MCF 10A (cell line): Measurements from ENCODE around the gene HEATR1. TPM values are rescaled to one million over a fixed set of nuclear protein-coding genes. Genes with fewer than 3 reads are reported as not detected.
"Not testable (repeated sequence)": the region's sequence is repeated elsewhere in the genome, so short reads cannot be mapped to it uniquely, and the experiment has no call there.

Source experiments
- BruUV-seq: library from RNA; stranded (reverse); fragments of 400-500 nt; replicated peaks from 2 replicates; lab custom pipeline; 2021; lab: Mats Ljungman, UMichigan
- CTCF ChIA-PET: fragments of 300-600 bp; sonication (Branson Sonifier 250); formaldehyde crosslinking; extraction: SDS; loops from one replicate; lab custom pipeline; 2021; ENCODE audit warnings: antibody characterized with exemption, inconsistent platforms; lab: Yijun Ruan, JAX
- POLR2A ChIA-PET: fragments of 300-600, 350-650 bp; sonication (Branson Sonifier 250); formaldehyde crosslinking; extraction: SDS; loops from one replicate; lab custom pipeline; 2020; ENCODE audit warnings: antibody characterized with exemption, inconsistent platforms; lab: Yijun Ruan, JAX
- DNase-seq: peaks from one replicate; pipeline ENCODE4 v3.0.0-alpha.2; 2018; ENCODE audit not compliant: unreplicated experiment
- H3K27ac Mint-ChIP-seq: one replicate; pipeline ENCODE4 v1.8.0; 2022; ENCODE audit warnings: mild to moderate bottlenecking, low read depth, mixed read lengths; ENCODE audit not compliant: unreplicated experiment
- H3K27me3 Mint-ChIP-seq: one replicate; pipeline ENCODE4 v1.8.0; 2022; ENCODE audit warnings: mixed read lengths; ENCODE audit not compliant: insufficient read depth, unreplicated experiment
- H3K36me3 Mint-ChIP-seq: one replicate; pipeline ENCODE4 v1.8.0; 2022; ENCODE audit warnings: mild to moderate bottlenecking, moderate library complexity, mixed read lengths; ENCODE audit not compliant: insufficient read depth, unreplicated experiment
- H3K4me1 Mint-ChIP-seq: one replicate; pipeline ENCODE4 v1.8.0; 2022; ENCODE audit warnings: mixed read lengths; ENCODE audit not compliant: insufficient read depth, unreplicated experiment
- H3K4me3 Mint-ChIP-seq: one replicate; pipeline ENCODE4 v1.8.0; 2022; ENCODE audit warnings: mild to moderate bottlenecking, moderate library complexity, mixed read lengths; ENCODE audit not compliant: unreplicated experiment
- H3K9me3 Mint-ChIP-seq: one replicate; pipeline ENCODE4 v1.8.0; 2022; ENCODE audit warnings: mixed read lengths; ENCODE audit not compliant: unreplicated experiment
- intact Hi-C: fragments of 100-400 bp; cut with micrococcal nuclease; formaldehyde crosslinking; loops from 2 replicates; pipeline ENCODE4 v1.14.1; 2022
- total RNA-seq: library from RNA; stranded (reverse); gene quantifications from 2 replicates; pipeline ENCODE4 v1.2.3, GENCODE V29; 2022
- TF ChIP-seq, protein P1 (sequence below): fragments of 200-600 bp; IDR thresholded peaks from one replicate; pipeline ENCODE4 v1.8.0; 2022; ENCODE audit warnings: antibody characterized with exemption, mild to moderate bottlenecking; ENCODE audit not compliant: unreplicated experiment

The HEATR1 gene
- total RNA-seq, 1 experiment from 2014 or later = 128 TPM

DNA sequence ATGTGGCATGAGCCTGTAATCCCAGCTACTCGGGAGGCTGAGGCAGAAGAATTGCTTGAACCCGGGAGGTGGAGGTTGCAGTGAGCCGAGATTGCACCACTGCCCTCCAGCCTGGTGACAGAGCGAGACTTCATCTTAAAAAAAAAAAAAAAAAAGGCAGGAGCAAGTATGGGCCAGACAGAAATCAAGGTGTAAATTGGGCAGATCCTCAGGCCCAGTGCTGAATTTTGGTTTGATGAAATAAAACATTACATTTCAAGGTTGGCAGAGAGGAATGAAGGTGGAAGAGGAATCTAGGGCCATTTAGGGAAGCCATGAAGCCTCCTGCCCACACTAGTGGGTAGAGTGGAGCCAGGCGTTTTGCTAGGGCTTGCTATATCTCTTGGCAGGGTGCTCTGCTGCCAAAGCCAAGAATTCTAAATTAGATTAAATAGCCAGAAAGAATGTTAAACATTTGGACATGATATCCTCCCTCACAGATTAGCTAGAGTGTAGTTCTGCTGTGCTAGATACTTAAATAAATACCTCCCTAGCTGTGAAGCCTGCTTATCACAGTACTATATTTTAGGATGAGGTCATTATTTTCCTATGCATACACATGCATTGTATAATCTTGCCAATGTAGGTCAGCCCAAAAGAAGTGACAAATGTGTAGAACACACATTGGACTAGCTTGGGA, 97.2 kb downstream of the HEATR1 start:
- no TSS peak for BruUV-seq
- H3K27ac Mint-ChIP-seq = peak overlapping the region; percentile 50

DNA sequence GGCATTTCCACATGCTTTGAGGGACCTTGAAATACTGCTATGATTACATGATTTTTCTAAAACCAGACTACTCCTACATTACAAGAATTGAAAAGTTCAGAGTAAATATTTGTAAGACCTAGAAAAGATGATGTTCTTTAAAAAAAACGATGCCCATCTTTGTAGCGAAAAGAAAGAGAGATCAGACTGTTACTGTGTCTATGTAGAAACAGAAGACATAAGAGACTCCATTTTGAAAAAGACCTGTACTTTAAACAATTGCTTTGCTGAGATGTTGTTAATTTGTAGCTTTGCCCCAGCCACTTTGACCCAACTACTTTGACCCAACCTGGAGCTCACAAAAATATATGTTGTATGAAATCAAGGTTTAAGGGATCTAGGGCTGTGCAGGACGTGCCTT, 100.0 kb downstream of the HEATR1 start:
- H3K27ac Mint-ChIP-seq, H3K4me3 Mint-ChIP-seq, intact Hi-C loops, BruUV-seq, H3K9me3 Mint-ChIP-seq, H3K36me3 Mint-ChIP-seq, DNase-seq, H3K27me3 Mint-ChIP-seq: not testable (repeated sequence)
- H3K4me1 Mint-ChIP-seq = peaks cover 16% of the 10 kb centered on the region
- ChIA-PET POLR2A (interaction anchor here (0.7 to 0.9 kb wide), 2 partner anchors 10 to 11 kb away, joined by 3 read pairs; no protein-coding TSS in a partner anchor), CTCF (interaction anchor here (0.7 to 2.1 kb wide), 5 partner anchors 12 to 404 kb away, joined by 3 to 12 read pairs (median 4); no protein-coding TSS in a partner anchor)

More for the DNA sequence above, 97.2 kb downstream of the HEATR1 start:
- TF ChIP-seq, protein P1, sequence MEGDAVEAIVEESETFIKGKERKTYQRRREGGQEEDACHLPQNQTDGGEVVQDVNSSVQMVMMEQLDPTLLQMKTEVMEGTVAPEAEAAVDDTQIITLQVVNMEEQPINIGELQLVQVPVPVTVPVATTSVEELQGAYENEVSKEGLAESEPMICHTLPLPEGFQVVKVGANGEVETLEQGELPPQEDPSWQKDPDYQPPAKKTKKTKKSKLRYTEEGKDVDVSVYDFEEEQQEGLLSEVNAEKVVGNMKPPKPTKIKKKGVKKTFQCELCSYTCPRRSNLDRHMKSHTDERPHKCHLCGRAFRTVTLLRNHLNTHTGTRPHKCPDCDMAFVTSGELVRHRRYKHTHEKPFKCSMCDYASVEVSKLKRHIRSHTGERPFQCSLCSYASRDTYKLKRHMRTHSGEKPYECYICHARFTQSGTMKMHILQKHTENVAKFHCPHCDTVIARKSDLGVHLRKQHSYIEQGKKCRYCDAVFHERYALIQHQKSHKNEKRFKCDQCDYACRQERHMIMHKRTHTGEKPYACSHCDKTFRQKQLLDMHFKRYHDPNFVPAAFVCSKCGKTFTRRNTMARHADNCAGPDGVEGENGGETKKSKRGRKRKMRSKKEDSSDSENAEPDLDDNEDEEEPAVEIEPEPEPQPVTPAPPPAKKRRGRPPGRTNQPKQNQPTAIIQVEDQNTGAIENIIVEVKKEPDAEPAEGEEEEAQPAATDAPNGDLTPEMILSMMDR = no peak
- intact Hi-C loops = no loop called here
- DNase-seq = no peak
- Mint-ChIP-seq H3K4me3 (no peak overlapping the region), H3K9me3 (no peaks in the 10 kb centered on the region), H3K36me3 (no peaks in the 10 kb centered on the region), H3K27me3 (no peaks in the 10 kb centered on the region), H3K4me1 (peaks cover 16% of the 10 kb centered on the region)
- ChIA-PET POLR2A (interaction anchor here (0.7 to 2.7 kb wide), 4 partner anchors 10 to 44 kb away, joined by 3 to 16 read pairs (median 4); partner anchors contain the start of gene LGALS8), CTCF (interaction anchor here (0.7 to 2.1 kb wide), 10 partner anchors 12 to 908 kb away, joined by 3 to 8 read pairs (median 4); no protein-coding TSS in a partner anchor)

DNA sequence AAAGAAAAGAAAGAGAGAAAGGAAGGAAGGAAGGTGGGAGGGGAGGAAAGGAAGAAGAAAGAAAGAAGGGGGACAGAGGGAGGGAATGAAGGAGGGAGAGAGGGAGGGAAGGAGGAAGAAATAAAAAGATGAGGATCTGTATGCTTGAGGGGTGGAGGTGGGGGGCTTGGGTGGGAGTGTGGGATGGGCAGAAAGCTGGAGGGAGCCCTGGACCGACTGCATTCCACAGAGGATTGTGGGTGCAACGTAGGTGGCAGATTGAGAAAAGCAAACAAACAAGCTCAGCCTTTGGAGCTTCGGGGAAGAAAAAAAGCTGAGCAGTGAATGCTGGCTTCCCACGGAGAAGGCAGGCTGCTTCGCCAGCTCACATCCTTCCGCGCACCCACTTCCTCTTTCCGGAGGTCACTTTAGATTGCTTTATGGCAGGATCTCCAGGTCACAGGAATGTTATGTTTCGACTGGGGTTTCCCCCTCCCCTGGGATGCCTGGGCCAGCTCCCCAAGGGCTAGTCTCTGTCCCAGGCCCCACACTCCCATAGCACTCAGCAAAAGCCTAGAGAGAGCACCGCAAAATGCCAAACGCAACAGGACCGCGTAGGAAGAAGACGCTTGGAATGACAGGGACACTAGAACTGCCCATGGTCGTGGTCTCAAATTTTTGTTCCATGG, 101.2 kb downstream of the HEATR1 start:
- Mint-ChIP-seq H3K27me3 (no peaks in the 10 kb centered on the region), H3K27ac (peak overlapping the region; percentile 47), H3K9me3 (no peaks in the 10 kb centered on the region), H3K4me3 (peak overlapping the region; percentile 12), H3K36me3 (no peaks in the 10 kb centered on the region), H3K4me1 (peaks cover 16% of the 10 kb centered on the region)
- peak; percentile 70 for DNase-seq
- TF ChIP-seq, protein P1 = no peak
- ChIA-PET POLR2A (interaction anchor here (0.8 to 1.7 kb wide), 4 partner anchors 12 to 94 kb away, joined by 3 to 9 read pairs (median 3); no protein-coding TSS in a partner anchor), CTCF (interaction anchor here (0.5 to 2.1 kb wide), 10 partner anchors 8 to 399 kb away, joined by 3 to 12 read pairs (median 4); no protein-coding TSS in a partner anchor)
- BruUV-seq = no TSS peak
- intact Hi-C loops = no loop called here

DNA sequence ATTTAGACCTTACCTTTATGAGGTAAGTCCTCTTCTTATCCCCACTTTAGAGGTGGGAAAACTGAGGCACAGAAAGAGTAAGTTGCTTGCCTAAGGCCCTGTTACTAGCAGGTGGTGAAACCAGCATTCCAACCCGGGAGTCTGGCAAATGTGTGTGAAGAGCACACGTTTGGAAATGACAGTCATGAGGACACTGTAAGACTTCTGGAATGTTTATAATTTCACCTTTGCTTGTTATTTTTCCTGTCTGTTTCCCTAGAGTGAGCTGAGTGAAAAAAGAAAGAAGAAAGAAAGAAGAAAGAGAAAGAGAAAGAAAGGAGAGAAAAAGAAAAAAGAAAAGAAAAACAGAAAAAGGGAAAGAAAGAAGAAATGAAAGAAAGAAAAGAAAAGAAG, 101.7 kb downstream of the HEATR1 start:
- DNase-seq = peak; percentile 54
- H3K27me3 Mint-ChIP-seq = no peaks in the 10 kb centered on the region
- no TSS peak for BruUV-seq
- H3K4me3 Mint-ChIP-seq = peak overlapping the region; percentile 12
- peaks cover 16% of the 10 kb centered on the region for H3K4me1 Mint-ChIP-seq
- TF ChIP-seq, protein P1 = no peak
- ChIA-PET POLR2A (interaction anchor here (0.8 to 1.7 kb wide), 3 partner anchors 15 to 94 kb away, joined by 3 to 9 read pairs (median 3); no protein-coding TSS in a partner anchor), CTCF (interaction anchor here (0.5 to 2.1 kb wide), 8 partner anchors 8 to 397 kb away, joined by 3 to 12 read pairs (median 4); no protein-coding TSS in a partner anchor)
- intact Hi-C loops = no loop called here
- H3K27ac Mint-ChIP-seq = peak overlapping the region; percentile 47
- H3K36me3 Mint-ChIP-seq = no peaks in the 10 kb centered on the region
- H3K9me3 Mint-ChIP-seq = no peaks in the 10 kb centered on the region
